MCF 10A (cell line): Measurements from ENCODE around the gene NAPSA. TPM values are rescaled to one million over a fixed set of nuclear protein-coding genes. Genes with fewer than 3 reads are reported as not detected.

Experiments
- BruUV-seq: library from RNA; stranded (reverse); fragments of 400-500 nt; replicated peaks from 2 replicates; lab custom pipeline; 2021; lab: Mats Ljungman, UMichigan
- CTCF ChIA-PET: fragments of 300-600 bp; sonication (Branson Sonifier 250); formaldehyde crosslinking; extraction: SDS; loops from one replicate; lab custom pipeline; 2021; ENCODE audit warnings: antibody characterized with exemption, inconsistent platforms; lab: Yijun Ruan, JAX
- POLR2A ChIA-PET: fragments of 300-600, 350-650 bp; sonication (Branson Sonifier 250); formaldehyde crosslinking; extraction: SDS; loops from one replicate; lab custom pipeline; 2020; ENCODE audit warnings: antibody characterized with exemption, inconsistent platforms; lab: Yijun Ruan, JAX
- DNase-seq: peaks from one replicate; pipeline ENCODE4 v3.0.0-alpha.2; 2018; ENCODE audit not compliant: unreplicated experiment
- H3K27ac Mint-ChIP-seq: one replicate; pipeline ENCODE4 v1.8.0; 2022; ENCODE audit warnings: mild to moderate bottlenecking, low read depth, mixed read lengths; ENCODE audit not compliant: unreplicated experiment
- H3K27me3 Mint-ChIP-seq: one replicate; pipeline ENCODE4 v1.8.0; 2022; ENCODE audit warnings: mixed read lengths; ENCODE audit not compliant: insufficient read depth, unreplicated experiment
- H3K36me3 Mint-ChIP-seq: one replicate; pipeline ENCODE4 v1.8.0; 2022; ENCODE audit warnings: mild to moderate bottlenecking, moderate library complexity, mixed read lengths; ENCODE audit not compliant: insufficient read depth, unreplicated experiment
- H3K4me1 Mint-ChIP-seq: one replicate; pipeline ENCODE4 v1.8.0; 2022; ENCODE audit warnings: mixed read lengths; ENCODE audit not compliant: insufficient read depth, unreplicated experiment
- H3K4me3 Mint-ChIP-seq: one replicate; pipeline ENCODE4 v1.8.0; 2022; ENCODE audit warnings: mild to moderate bottlenecking, moderate library complexity, mixed read lengths; ENCODE audit not compliant: unreplicated experiment
- H3K9me3 Mint-ChIP-seq: one replicate; pipeline ENCODE4 v1.8.0; 2022; ENCODE audit warnings: mixed read lengths; ENCODE audit not compliant: unreplicated experiment
- CTCF ChIP-seq: fragments of 200-600 bp; IDR thresholded peaks from one replicate; pipeline ENCODE4 v1.8.0; 2022; ENCODE audit warnings: antibody characterized with exemption, mild to moderate bottlenecking; ENCODE audit not compliant: unreplicated experiment
- intact Hi-C: fragments of 100-400 bp; cut with micrococcal nuclease; formaldehyde crosslinking; loops from 2 replicates; pipeline ENCODE4 v1.14.1; 2022
- total RNA-seq: library from RNA; stranded (reverse); gene quantifications from 2 replicates; pipeline ENCODE4 v1.2.3, GENCODE V29; 2022

The NAPSA gene
- total RNA-seq, 1 experiment from 2014 or later, result 0.51 TPM

- no peak overlapping the region for H3K27ac Mint-ChIP-seq
- ChIA-PET POLR2A (no interaction called here), CTCF (no interaction called here)
- H3K4me3 Mint-ChIP-seq, result peak overlapping the region; percentile 100
- TSS peak; percentile 58 for BruUV-seq
- peaks cover 58% of the 10 kb centered on the region for H3K36me3 Mint-ChIP-seq
- H3K9me3 Mint-ChIP-seq, result no peaks in the 10 kb centered on the region
- H3K27me3 Mint-ChIP-seq, result no peaks in the 10 kb centered on the region
- H3K4me1 Mint-ChIP-seq, result peaks cover 9% of the 10 kb centered on the region
- TF ChIP-seq CTCF, result no peak
- DNase-seq, result no peak
- intact Hi-C loops, result no loop called here
Measured at GRCh38 chr19:50378169-50378862, 12.9 kb upstream of the NAPSA start.

- Mint-ChIP-seq H3K4me1 (peaks cover 5% of the 10 kb centered on the region), H3K9me3 (no peaks in the 10 kb centered on the region), H3K27ac (no peak overlapping the region), H3K4me3 (peak overlapping the region; percentile 100), H3K36me3 (peaks cover 50% of the 10 kb centered on the region), H3K27me3 (no peaks in the 10 kb centered on the region)
- no peak for DNase-seq
- no TSS peak for BruUV-seq
- POLR2A ChIA-PET, result no interaction called here
- intact Hi-C loops, result loop anchor here (2.0 kb wide), 1 partner anchor 77 kb away; no protein-coding TSS in a partner anchor
- CTCF ChIA-PET, result no interaction called here
- TF ChIP-seq CTCF, result no peak
Measured at GRCh38 chr19:50377517-50377916, 12.1 kb upstream of the NAPSA start.

- Mint-ChIP-seq H3K36me3 (peaks cover 47% of the 10 kb centered on the region), H3K27ac (peak overlapping the region; percentile 100), H3K27me3 (no peaks in the 10 kb centered on the region), H3K9me3 (no peaks in the 10 kb centered on the region), H3K4me1 (peaks cover 5% of the 10 kb centered on the region), H3K4me3 (peak overlapping the region; percentile 100)
- DNase-seq, result peak; percentile 32
- BruUV-seq, result no TSS peak
- intact Hi-C loops, result loop anchor here (2.0 kb wide), 1 partner anchor 76 kb away; no protein-coding TSS in a partner anchor
- ChIA-PET CTCF (interaction anchor here (1.2 kb wide), 1 partner anchor 9 kb away, joined by 3 read pairs; no protein-coding TSS in a partner anchor), POLR2A (no interaction called here)
- no peak for TF ChIP-seq CTCF
Measured at GRCh38 chr19:50377051-50377461, 11.6 kb upstream of the NAPSA start.

- intact Hi-C loops, result loop anchor here (2.0 kb wide), 1 partner anchor 76 kb away; no protein-coding TSS in a partner anchor
- Mint-ChIP-seq H3K36me3 (peaks cover 41% of the 10 kb centered on the region), H3K27me3 (no peaks in the 10 kb centered on the region), H3K4me1 (peaks cover 5% of the 10 kb centered on the region), H3K27ac (peak within 1 kb of the TSS; percentile 100), H3K9me3 (no peaks in the 10 kb centered on the region), H3K4me3 (peak within 1 kb of the TSS; percentile 100)
- no TSS peak for BruUV-seq
- ChIA-PET CTCF (interaction anchor here (0.6 to 1.8 kb wide), 3 partner anchors 8 to 86 kb away, joined by 3 to 7 read pairs (median 3); no protein-coding TSS in a partner anchor), POLR2A (interaction anchor here (0.6 to 2.5 kb wide), 5 partner anchors 8 to 418 kb away, joined by 3 to 19 read pairs (median 4); partner anchors contain the start of genes JOSD2 and POLD1)
- TF ChIP-seq CTCF, result no peak
- peak; percentile 97 for DNase-seq
Measured at GRCh38 chr19:50376166-50377050, 11.0 kb upstream of the NAPSA start, which contains the start of gene NR1H2. TSS of gene NR1H2 (plus strand) at chr19:50376457. CDS start at chr19:50377606, 1,149 bp downstream.
